ENCODE results near the gene SEMA5A. TPM values are rescaled to one million over a fixed set of nuclear protein-coding genes. Genes with fewer than 3 reads are reported as not detected.
A peak's percentile ranks its signal among the peaks of the same experiment; 100 is the strongest.

SEMA5A gene
- polyA plus RNA-seq, 1 donor from 2014 or later = 3.2 TPM

- Histone ChIP-seq H3K79me2 (replicated peaks; ENCODE audit: insufficient read depth, low read length) (no peaks in the 10 kb centered on the region), H3F3A (ENCODE audit: insufficient read depth, low read length, poor library complexity, severe bottlenecking) (no peaks in the 10 kb centered on the region), H3K27me3 (ENCODE audit: insufficient read depth, low read depth, low read length) (no peaks in the 10 kb centered on the region), H3K4me2 (ENCODE audit: low read length) (no peak overlapping the region), H3K27ac (ENCODE audit: low read length) (no peak overlapping the region), H3K9me2 (ENCODE audit: insufficient read depth, low read length) (no peaks in the 10 kb centered on the region), H4K20me1 (ENCODE audit: insufficient read depth) (no peaks in the 10 kb centered on the region), H3K4me3 (ENCODE audit: low read length) (no peak overlapping the region), H2AFZ (ENCODE audit: low read depth, low read length) (no peak overlapping the region), H3K9ac (ENCODE audit: low read length) (no peak overlapping the region), H3K36me3 (ENCODE audit: insufficient read depth, low read length) (no peaks in the 10 kb centered on the region), H3K9me3 (ENCODE audit: low read length) (no peaks in the 10 kb centered on the region)
- TF ChIP-seq POLR2AphosphoS5 (IDR thresholded peaks at IDR 0.05) (no peak), TAF1 (IDR thresholded peaks at IDR 0.05; ENCODE audit: low read depth) (no peak), RAD21 (conservative IDR thresholded peaks at IDR 0.05) (no peak), EP300 (conservative IDR thresholded peaks at IDR 0.05; ENCODE audit: poor library complexity, severe bottlenecking) (no peak), REST (IDR thresholded peaks at IDR 0.05; ENCODE audit: borderline replicate concordance) (no peak), CTCF (IDR thresholded peaks at IDR 0.05; ENCODE audit: poor library complexity, severe bottlenecking) (peak; percentile 37), SMC3 (conservative IDR thresholded peaks at IDR 0.05; ENCODE audit: poor library complexity) (no peak), MXI1 (conservative IDR thresholded peaks at IDR 0.05; ENCODE audit: poor library complexity, severe bottlenecking) (no peak)
These were observed 206.6 kb downstream of the SEMA5A start for GRCh38 chr5:9339206-9339818.

DNA sequence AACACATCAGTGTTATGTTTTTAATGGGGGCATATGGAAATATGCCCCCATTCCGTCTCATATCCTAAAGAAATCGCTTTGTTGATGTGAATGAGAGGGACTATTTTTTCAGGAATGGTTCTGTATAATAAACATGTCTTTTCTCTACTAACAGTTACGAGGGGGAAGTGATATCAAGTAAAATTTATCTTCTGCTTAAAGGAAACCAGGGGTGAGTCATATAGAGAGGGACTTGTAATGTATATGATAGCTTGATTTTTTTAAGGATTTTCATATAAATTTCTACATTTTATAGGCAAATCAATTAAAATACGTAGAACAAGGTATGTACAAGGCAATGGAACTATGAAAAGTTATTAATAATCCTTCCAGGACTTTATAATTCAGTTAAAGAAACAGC lies 207.1 kb downstream of the SEMA5A start:
- no peaks in the 10 kb centered on the region for H3K36me3 ChIP-seq (ENCODE audit: insufficient read depth, low read length)
- H4K20me1 ChIP-seq (ENCODE audit: insufficient read depth) = no peaks in the 10 kb centered on the region
- TF ChIP-seq EZH2 (IDR thresholded peaks at IDR 0.05; ENCODE audit: borderline replicate concordance, insufficient read depth, low read length, poor library complexity, severe bottlenecking) (no peak), SMC3 (conservative IDR thresholded peaks at IDR 0.05; ENCODE audit: poor library complexity) (no peak), MXI1 (conservative IDR thresholded peaks at IDR 0.05; ENCODE audit: poor library complexity, severe bottlenecking) (no peak), EP300 (conservative IDR thresholded peaks at IDR 0.05; ENCODE audit: poor library complexity, severe bottlenecking) (no peak)
- no peak overlapping the region for H3K27ac ChIP-seq (ENCODE audit: low read length)
- H3K27me3 ChIP-seq (ENCODE audit: insufficient read depth, low read depth, low read length) = no peaks in the 10 kb centered on the region
- H3F3A ChIP-seq (ENCODE audit: insufficient read depth, low read length, poor library complexity, severe bottlenecking) = no peaks in the 10 kb centered on the region
- H2AFZ ChIP-seq (ENCODE audit: low read depth, low read length) = no peak overlapping the region
- no peaks in the 10 kb centered on the region for H3K79me2 ChIP-seq (replicated peaks; ENCODE audit: insufficient read depth, low read length)
- no peak overlapping the region for H3K4me2 ChIP-seq (ENCODE audit: low read length)
- no peak overlapping the region for H3K4me3 ChIP-seq (ENCODE audit: low read length)
- H3K9me3 ChIP-seq (ENCODE audit: low read length) = no peaks in the 10 kb centered on the region
- no peak overlapping the region for H3K9ac ChIP-seq (ENCODE audit: low read length)
- H3K9me2 ChIP-seq (ENCODE audit: insufficient read depth, low read length) = no peaks in the 10 kb centered on the region
